HG02610 (cell line): ENCODE data around the gene UBXN11.
"Not testable (repeated sequence)": the region's sequence is repeated elsewhere in the genome, so short reads cannot be mapped to it uniquely, and the experiment has no call there.

Source experiments
- ATAC-seq: cut with Tn5 transposase; IDR thresholded peaks from one replicate; pipeline ENCODE4 v1.9.1; 2021; ENCODE audit warnings: mild to moderate bottlenecking, moderate library complexity; ENCODE audit not compliant: unreplicated experiment

The UBXN11 gene

GRCh38 chr1:26337206-26337535 lies 30.7 kb upstream of the UBXN11 start:
- no peak for ATAC-seq

GRCh38 chr1:26336477-26337205 lies 30.2 kb upstream of the UBXN11 start:
- ATAC-seq: peak; percentile 51

GRCh38 chr1:26335774-26336476 lies 29.5 kb upstream of the UBXN11 start:
- no peak for ATAC-seq

- not testable (repeated sequence) for ATAC-seq
These were observed 26.9 kb upstream of the UBXN11 start for GRCh38 chr1:26333312-26333711.

- no peak for ATAC-seq
These were observed 23.8 kb upstream of the UBXN11 start for GRCh38 chr1:26330276-26330675.

- ATAC-seq: not testable (repeated sequence)
These were observed 22.9 kb upstream of the UBXN11 start for GRCh38 chr1:26329380-26329779.

- ATAC-seq: no peak
These were observed 22.2 kb upstream of the UBXN11 start for GRCh38 chr1:26328597-26328996.

GRCh38 chr1:26327956-26328362 lies 21.5 kb upstream of the UBXN11 start:
- no peak for ATAC-seq

- no peak for ATAC-seq
These were observed 18.1 kb upstream of the UBXN11 start for GRCh38 chr1:26324550-26324949.

GRCh38 chr1:26323382-26323781 lies 16.9 kb upstream of the UBXN11 start:
- no peak for ATAC-seq

- ATAC-seq: no peak
These were observed 15.6 kb upstream of the UBXN11 start for GRCh38 chr1:26322042-26322331.

GRCh38 chr1:26321315-26322041 lies 15.0 kb upstream of the UBXN11 start:
- peak; percentile 35 for ATAC-seq

GRCh38 chr1:26320896-26321295 lies 14.5 kb upstream of the UBXN11 start:
- no peak for ATAC-seq

- no peak for ATAC-seq
These were observed 12.1 kb upstream of the UBXN11 start for GRCh38 chr1:26318338-26319064.

- no peak for ATAC-seq
These were observed 11.3 kb upstream of the UBXN11 start, which contains the start of gene CD52 for GRCh38 chr1:26317612-26318337. Gene CD52, plus strand, starts transcription at chr1:26317958. Its CDS starts 60 bp downstream, at chr1:26318018.

GRCh38 chr1:26317146-26317545 lies 10.7 kb upstream of the UBXN11 start:
- no peak for ATAC-seq

- ATAC-seq: no peak
These were observed 9.7 kb upstream of the UBXN11 start for GRCh38 chr1:26315874-26316850.

GRCh38 chr1:26314501-26314900 lies 8.1 kb upstream of the UBXN11 start:
- ATAC-seq: no peak
